GM19324 (cell line): ENCODE results near the gene FBXL15.

ENCODE experiments used
- ATAC-seq: cut with Tn5 transposase; IDR thresholded peaks from one replicate; pipeline ENCODE4 v1.9.1; 2021; ENCODE audit warnings: mild to moderate bottlenecking, moderate library complexity; ENCODE audit not compliant: unreplicated experiment, low FRiP score

FBXL15 gene

GRCh38 chr10:102397222-102398171 lies 23.1 kb upstream of the FBXL15 start:
- no peak for ATAC-seq

- no peak for ATAC-seq
Observed at GRCh38 chr10:102398172-102399020, 22.2 kb upstream of the FBXL15 start.

GRCh38 chr10:102399217-102400021 lies 21.2 kb upstream of the FBXL15 start:
- ATAC-seq, result peak; percentile 39

GRCh38 chr10:102400076-102400475 lies 20.6 kb upstream of the FBXL15 start:
- no peak for ATAC-seq

- no peak for ATAC-seq
Observed at GRCh38 chr10:102400598-102401341, 19.9 kb upstream of the FBXL15 start.

GRCh38 chr10:102401342-102401654 lies 19.3 kb upstream of the FBXL15 start:
- no peak for ATAC-seq

- no peak for ATAC-seq
Observed at GRCh38 chr10:102401735-102402511, 18.7 kb upstream of the FBXL15 start.

GRCh38 chr10:102402512-102402896 lies 18.1 kb upstream of the FBXL15 start:
- ATAC-seq, result no peak

- no peak for ATAC-seq
Observed at GRCh38 chr10:102403115-102403514, 17.5 kb upstream of the FBXL15 start.

- ATAC-seq, result no peak
Observed at GRCh38 chr10:102404361-102405107, 16.1 kb upstream of the FBXL15 start.

- no peak for ATAC-seq
Observed at GRCh38 chr10:102405108-102405571, 15.5 kb upstream of the FBXL15 start.

- no peak for ATAC-seq
Observed at GRCh38 chr10:102405632-102406031, 15.0 kb upstream of the FBXL15 start.

GRCh38 chr10:102406815-102407214 lies 13.8 kb upstream of the FBXL15 start:
- no peak for ATAC-seq

GRCh38 chr10:102407425-102408130 lies 13.1 kb upstream of the FBXL15 start:
- no peak for ATAC-seq

- no peak for ATAC-seq
Observed at GRCh38 chr10:102408131-102408727, 12.4 kb upstream of the FBXL15 start.

- no peak for ATAC-seq
Observed at GRCh38 chr10:102408728-102409603, 11.7 kb upstream of the FBXL15 start.
